Neural cell (in vitro differentiated cells): ENCODE data around the gene SERPINH1. TPM values are rescaled to one million over a fixed set of nuclear protein-coding genes. Genes with fewer than 3 reads are reported as not detected.

Experiments used
- H2AFZ ChIP-seq: fragments of 200-600, 300-800 bp; sonication (generic), shearing (Covaris generic); 2 replicates; pipeline ENCODE4 v1.6.0; 2014; ENCODE audit warnings: low read depth, mild to moderate bottlenecking, antibody characterized with exemption, low read length, moderate library complexity
- H3F3A ChIP-seq: fragments of 200-600 bp; shearing (Covaris generic); 2 replicates; pipeline ENCODE4 v1.6.1; 2016; ENCODE audit warnings: mild to moderate bottlenecking, moderate library complexity, mixed read lengths, antibody characterized with exemption, low read length; ENCODE audit not compliant: insufficient read depth, poor library complexity, severe bottlenecking
- H3K27ac ChIP-seq: fragments of 200-600, 300-800 bp; sonication (generic), shearing (Covaris generic); 2 replicates; pipeline ENCODE4 v1.5.1; 2014; ENCODE audit warnings: mild to moderate bottlenecking, low read length, moderate library complexity
- H3K27me3 ChIP-seq: fragments of 300-800, 200-600 bp; sonication (generic), shearing (Covaris generic); 2 replicates; pipeline ENCODE4 v1.6.0; 2014; ENCODE audit warnings: mild to moderate bottlenecking, low read depth, low read length, moderate library complexity; ENCODE audit not compliant: insufficient read depth
- H3K36me3 ChIP-seq: fragments of 300-800, 200-600 bp; sonication (generic), shearing (Covaris generic); 2 replicates; pipeline ENCODE4 v1.5.1; 2014; ENCODE audit warnings: mild to moderate bottlenecking, antibody characterized with exemption, low read length, moderate library complexity; ENCODE audit not compliant: insufficient read depth
- H3K4me2 ChIP-seq: fragments of 300-800, 200-600 bp; sonication (generic), shearing (Covaris generic); 2 replicates; pipeline ENCODE4 v1.6.0; 2014; ENCODE audit warnings: mild to moderate bottlenecking, low read length
- H3K4me3 ChIP-seq: fragments of 300-800, 200-600 bp; sonication (generic), shearing (Covaris generic); 2 replicates; pipeline ENCODE4 v1.5.1; 2014; ENCODE audit warnings: mild to moderate bottlenecking, low read length, moderate library complexity
- H3K79me2 ChIP-seq: fragments of 200-600 bp; shearing (Covaris generic); replicated peaks from 2 replicates; pipeline ENCODE4 v1.6.0; 2014; ENCODE audit warnings: mild to moderate bottlenecking, low read length, moderate library complexity; ENCODE audit not compliant: insufficient read depth
- H3K9ac ChIP-seq: fragments of 300-800, 200-600 bp; sonication (generic), shearing (Covaris generic); 2 replicates; pipeline ENCODE4 v1.6.1; 2016; ENCODE audit warnings: mild to moderate bottlenecking, low read length, mixed read lengths
- H3K9me2 ChIP-seq: fragments of 200-600 bp; shearing (Covaris generic); 2 replicates; pipeline ENCODE4 v1.6.1; 2016; ENCODE audit warnings: mild to moderate bottlenecking, low read length, mixed read lengths; ENCODE audit not compliant: insufficient read depth
- H3K9me3 ChIP-seq: fragments of 200-600, 300-800 bp; sonication (generic), shearing (Covaris generic); 2 replicates; pipeline ENCODE4 v1.6.1; 2016; ENCODE audit warnings: mild to moderate bottlenecking, mixed run types, low read length, moderate library complexity, mixed read lengths
- H4K20me1 ChIP-seq: fragments of 200-600 bp; shearing (Covaris generic); 2 replicates; pipeline ENCODE4 v1.6.1; 2016; ENCODE audit warnings: mild to moderate bottlenecking, mixed run types; ENCODE audit not compliant: insufficient read depth
- CTCF ChIP-seq: fragments of 450-650 bp; IDR thresholded peaks from 2 replicates; pipeline ENCODE4 v1.5.1; 2014; ENCODE audit warnings: antibody characterized with exemption, mild to moderate bottlenecking, moderate library complexity; ENCODE audit not compliant: poor library complexity, severe bottlenecking
- EP300 ChIP-seq: fragments of 450-650 bp; conservative IDR thresholded peaks from 2 replicates; pipeline ENCODE4 v1.6.1; 2014; ENCODE audit warnings: antibody characterized with exemption, mild to moderate bottlenecking, moderate library complexity; ENCODE audit not compliant: poor library complexity, severe bottlenecking
- EZH2 ChIP-seq: fragments of 200-600, 300-800 bp; shearing (Covaris generic), sonication (generic); IDR thresholded peaks from 2 replicates; pipeline ENCODE4 v1.6.1; 2014; ENCODE audit warnings: antibody characterized with exemption, low read length, borderline replicate concordance, mild to moderate bottlenecking; ENCODE audit not compliant: insufficient read depth, poor library complexity, severe bottlenecking
- MXI1 ChIP-seq: fragments of 450-650 bp; conservative IDR thresholded peaks from 2 replicates; pipeline ENCODE4 v1.6.1; 2014; ENCODE audit warnings: antibody characterized with exemption, mild to moderate bottlenecking; ENCODE audit not compliant: poor library complexity, severe bottlenecking
- POLR2AphosphoS5 ChIP-seq: IDR thresholded peaks from 2 replicates; pipeline ENCODE4 v1.6.1; 2012
- RAD21 ChIP-seq: fragments of 450-650 bp; conservative IDR thresholded peaks from 2 replicates; pipeline ENCODE4 v1.6.1; 2014; ENCODE audit warnings: antibody characterized with exemption, mild to moderate bottlenecking, moderate library complexity
- REST ChIP-seq: IDR thresholded peaks from 2 replicates; pipeline ENCODE4 v1.6.1; 2012; ENCODE audit warnings: borderline replicate concordance
- SMC3 ChIP-seq: fragments of 450-650 bp; conservative IDR thresholded peaks from 2 replicates; pipeline ENCODE4 v1.6.1; 2014; ENCODE audit warnings: antibody characterized with exemption, mild to moderate bottlenecking, moderate library complexity; ENCODE audit not compliant: poor library complexity
- TAF1 ChIP-seq: IDR thresholded peaks from 2 replicates; pipeline ENCODE4 v1.6.1; 2012; ENCODE audit warnings: low read depth
- polyA plus RNA-seq: library from polyadenylated mRNA; depleted of rRNA; stranded (reverse); fragments of >200 nt; gene quantifications from 2 replicates; pipeline ENCODE4 v1.2.3, GENCODE V29; 2014

SERPINH1 gene
- polyA plus RNA-seq, 1 donor from 2014 or later = 16.1 TPM

GRCh38 chr11:75516886-75517285 lies 45.2 kb upstream of the SERPINH1 start:
- Histone ChIP-seq H3F3A (no peaks in the 10 kb centered on the region), H3K27me3 (no peaks in the 10 kb centered on the region), H3K9me2 (no peaks in the 10 kb centered on the region), H2AFZ (no peak overlapping the region), H3K4me3 (no peak overlapping the region), H3K79me2 (no peaks in the 10 kb centered on the region), H3K36me3 (no peaks in the 10 kb centered on the region), H3K9ac (no peak overlapping the region), H3K9me3 (no peaks in the 10 kb centered on the region), H3K4me2 (no peak overlapping the region), H3K27ac (no peak overlapping the region), H4K20me1 (no peaks in the 10 kb centered on the region)
- TF ChIP-seq RAD21 (no peak), SMC3 (no peak), TAF1 (no peak), REST (no peak), MXI1 (no peak)

GRCh38 chr11:75518204-75518549 lies 43.9 kb upstream of the SERPINH1 start:
- Histone ChIP-seq H3K9ac (no peak overlapping the region), H2AFZ (no peak overlapping the region), H3K4me2 (no peak overlapping the region), H3K79me2 (peaks cover 1% of the 10 kb centered on the region), H3K27ac (no peak overlapping the region), H3K9me3 (no peaks in the 10 kb centered on the region), H3K27me3 (no peaks in the 10 kb centered on the region), H3K4me3 (no peak overlapping the region), H3K36me3 (no peaks in the 10 kb centered on the region), H4K20me1 (no peaks in the 10 kb centered on the region), H3K9me2 (no peaks in the 10 kb centered on the region), H3F3A (no peaks in the 10 kb centered on the region)
- TF ChIP-seq EP300 (no peak), CTCF (no peak), SMC3 (no peak), EZH2 (no peak), MXI1 (no peak), POLR2AphosphoS5 (no peak), REST (no peak), RAD21 (no peak), TAF1 (no peak)
